Pons (tissue), 1 donor: Measurements from ENCODE around the gene SAMD11.
"Not testable (repeated sequence)": the region's sequence is repeated elsewhere in the genome, so short reads cannot be mapped to it uniquely, and the experiment has no call there.

Experiments
- DNase-seq: peaks from one replicate; pipeline ENCODE4 v3.0.0-alpha.2; 2016; ENCODE audit warnings: low spot score

The SAMD11 gene

GRCh38 chr1:923131-923990 is at the start of gene SAMD11:
TSS of gene SAMD11 (plus strand) at chr1:923923. CDS start at chr1:924432, 509 bp downstream.
- peak; percentile 53 for DNase-seq

GRCh38 chr1:876428-877208 is 47.1 kb upstream of the SAMD11 start:
- DNase-seq, result not testable (repeated sequence)

GRCh38 chr1:877209-877986 is 46.3 kb upstream of the SAMD11 start:
- DNase-seq, result not testable (repeated sequence)

GRCh38 chr1:880511-880910 is 43.2 kb upstream of the SAMD11 start:
- not testable (repeated sequence) for DNase-seq

GRCh38 chr1:880915-881314 is 42.8 kb upstream of the SAMD11 start:
- not testable (repeated sequence) for DNase-seq

- no peak for DNase-seq
Measured at GRCh38 chr1:886311-886710, 37.4 kb upstream of the SAMD11 start.

- DNase-seq, result no peak
Measured at GRCh38 chr1:886760-887159, 37.0 kb upstream of the SAMD11 start.

- DNase-seq, result no peak
Measured at GRCh38 chr1:888297-888696, 35.4 kb upstream of the SAMD11 start.

- DNase-seq, result not testable (repeated sequence)
Measured at GRCh38 chr1:889774-890173, 33.9 kb upstream of the SAMD11 start.

GRCh38 chr1:890234-890633 is 33.5 kb upstream of the SAMD11 start:
- DNase-seq, result not testable (repeated sequence)

- no peak for DNase-seq
Measured at GRCh38 chr1:890661-891060, 33.1 kb upstream of the SAMD11 start.

GRCh38 chr1:897226-897625 is 26.5 kb upstream of the SAMD11 start:
- DNase-seq, result no peak

GRCh38 chr1:897951-898350 is 25.8 kb upstream of the SAMD11 start:
- DNase-seq, result not testable (repeated sequence)

- no peak for DNase-seq
Measured at GRCh38 chr1:899636-900317, 23.9 kb upstream of the SAMD11 start.

GRCh38 chr1:901108-901859 is 22.4 kb upstream of the SAMD11 start:
- no peak for DNase-seq

GRCh38 chr1:902802-903201 is 20.9 kb upstream of the SAMD11 start:
- no peak for DNase-seq

GRCh38 chr1:903305-903704 is 20.4 kb upstream of the SAMD11 start:
- no peak for DNase-seq

- DNase-seq, result no peak
Measured at GRCh38 chr1:903721-904271, 19.9 kb upstream of the SAMD11 start.

GRCh38 chr1:904310-904950 is 19.3 kb upstream of the SAMD11 start:
- no peak for DNase-seq
